ENCODE measurements around the gene TSFM.
A peak's percentile ranks its signal among the peaks of the same experiment; 100 is the strongest.

TSFM gene

DNA sequence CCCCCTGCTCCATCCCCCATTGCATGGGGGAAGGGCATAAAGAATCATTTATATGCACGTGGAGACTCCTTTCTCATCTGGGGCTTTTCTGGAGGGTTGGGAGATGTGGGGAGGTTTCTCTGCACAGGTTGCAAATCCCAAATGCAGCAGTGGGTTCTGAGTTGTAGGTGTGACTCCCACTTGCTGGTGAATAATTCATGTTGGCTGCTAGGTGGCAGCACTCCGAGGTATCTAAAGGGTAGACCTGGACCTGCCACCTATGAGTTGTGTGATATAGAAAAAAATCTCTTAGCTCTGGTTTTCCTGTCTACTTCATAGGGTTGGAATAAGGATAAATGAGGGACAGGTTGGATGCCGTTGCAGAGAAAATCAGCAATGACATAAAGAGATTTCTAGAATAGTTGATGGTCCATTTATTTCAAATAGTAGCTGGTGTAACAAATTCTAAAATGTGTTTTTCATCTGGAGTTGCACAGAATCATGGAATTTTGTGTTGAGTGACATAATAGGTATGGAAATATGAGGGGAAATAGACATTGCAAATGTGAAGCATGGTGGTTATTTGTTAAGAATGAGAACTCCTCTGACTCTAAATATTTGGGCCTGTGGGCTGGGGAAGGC, 23.1 kb upstream of the TSFM start:
- Histone ChIP-seq H3K9me3 (no peaks in the 10 kb centered on the region), H3K36me3 (no peaks in the 10 kb centered on the region), H3K27me3 (peaks cover 22% of the 10 kb centered on the region), H3K4me3 (ENCODE audit: low read depth, low read length) (no peak overlapping the region), H3K4me1 (no peaks in the 10 kb centered on the region)
- peak; percentile 42 for DNase-seq
- TF ChIP-seq, protein P1, sequence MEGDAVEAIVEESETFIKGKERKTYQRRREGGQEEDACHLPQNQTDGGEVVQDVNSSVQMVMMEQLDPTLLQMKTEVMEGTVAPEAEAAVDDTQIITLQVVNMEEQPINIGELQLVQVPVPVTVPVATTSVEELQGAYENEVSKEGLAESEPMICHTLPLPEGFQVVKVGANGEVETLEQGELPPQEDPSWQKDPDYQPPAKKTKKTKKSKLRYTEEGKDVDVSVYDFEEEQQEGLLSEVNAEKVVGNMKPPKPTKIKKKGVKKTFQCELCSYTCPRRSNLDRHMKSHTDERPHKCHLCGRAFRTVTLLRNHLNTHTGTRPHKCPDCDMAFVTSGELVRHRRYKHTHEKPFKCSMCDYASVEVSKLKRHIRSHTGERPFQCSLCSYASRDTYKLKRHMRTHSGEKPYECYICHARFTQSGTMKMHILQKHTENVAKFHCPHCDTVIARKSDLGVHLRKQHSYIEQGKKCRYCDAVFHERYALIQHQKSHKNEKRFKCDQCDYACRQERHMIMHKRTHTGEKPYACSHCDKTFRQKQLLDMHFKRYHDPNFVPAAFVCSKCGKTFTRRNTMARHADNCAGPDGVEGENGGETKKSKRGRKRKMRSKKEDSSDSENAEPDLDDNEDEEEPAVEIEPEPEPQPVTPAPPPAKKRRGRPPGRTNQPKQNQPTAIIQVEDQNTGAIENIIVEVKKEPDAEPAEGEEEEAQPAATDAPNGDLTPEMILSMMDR (IDR thresholded peaks at IDR 0.05; ENCODE audit: low read depth, low read length): peak; percentile 71

DNA sequence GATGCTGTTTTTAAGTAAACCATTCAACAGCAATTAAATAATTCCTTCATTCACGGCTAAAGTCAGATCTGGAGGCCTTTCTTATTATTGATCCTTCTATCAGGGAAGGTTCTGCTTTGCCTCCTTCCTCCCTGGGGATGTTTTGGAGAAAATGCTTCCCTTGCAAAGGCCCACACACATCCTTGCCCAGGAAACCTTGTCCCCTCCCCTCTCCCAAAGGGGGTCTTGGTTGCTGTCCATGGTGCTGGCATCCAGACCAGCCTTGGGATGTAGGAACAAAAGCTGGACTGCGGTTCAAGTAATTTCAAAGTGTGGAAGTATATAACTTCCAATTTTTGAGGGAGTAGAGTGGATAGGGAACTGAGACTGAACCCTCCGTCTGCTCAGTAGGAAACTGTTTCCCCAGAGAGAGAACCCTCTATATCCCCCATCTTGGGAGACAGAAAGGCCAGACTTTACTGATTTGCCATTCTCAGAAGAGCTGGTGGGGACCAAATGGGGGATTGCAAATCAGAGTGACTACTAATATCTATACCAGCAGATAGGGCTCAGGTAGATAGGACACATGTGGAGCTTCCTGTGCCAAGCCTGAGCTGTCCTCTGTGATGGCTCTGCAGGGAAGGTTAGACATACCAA, 22.1 kb upstream of the TSFM start:
- Histone ChIP-seq H3K36me3 (no peaks in the 10 kb centered on the region), H3K4me1 (no peaks in the 10 kb centered on the region), H3K27me3 (peaks cover 32% of the 10 kb centered on the region), H3K4me3 (ENCODE audit: low read depth, low read length) (no peak overlapping the region), H3K9me3 (no peaks in the 10 kb centered on the region)
- TF ChIP-seq, protein P1 (IDR thresholded peaks at IDR 0.05; ENCODE audit: low read depth, low read length): no peak
- no peak for DNase-seq

DNA sequence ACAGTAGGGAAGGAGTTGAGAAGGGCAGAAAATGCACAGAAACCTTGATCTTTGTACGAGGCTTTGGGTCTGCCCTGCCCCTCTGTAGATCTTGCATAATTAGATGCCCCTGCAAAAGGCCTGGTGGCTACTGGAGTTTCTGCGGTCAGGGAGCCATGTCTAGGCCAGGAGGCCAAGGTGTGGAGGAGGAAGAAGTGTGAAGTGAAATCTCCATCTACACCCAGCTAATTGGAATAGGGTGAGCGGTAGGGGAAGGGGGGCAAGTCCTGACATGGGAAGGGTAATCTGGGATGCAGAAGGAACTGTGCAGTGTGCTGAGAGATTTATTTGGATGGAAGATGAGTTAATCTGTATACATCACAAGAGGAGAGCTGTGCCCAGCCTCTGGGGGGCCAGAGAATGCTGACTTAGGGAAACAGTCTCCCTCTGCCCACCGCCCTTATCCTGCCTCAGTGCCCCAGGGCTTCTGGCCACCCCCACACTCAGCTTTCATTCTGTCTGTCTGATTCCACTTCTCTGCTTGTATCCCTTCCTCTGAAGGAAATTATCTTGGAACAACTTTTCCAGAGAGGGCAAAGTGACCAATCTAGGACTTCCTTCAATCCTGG, 21.1 kb upstream of the TSFM start:
- DNase-seq: no peak
- Histone ChIP-seq H3K4me3 (ENCODE audit: low read depth, low read length) (no peak overlapping the region), H3K4me1 (no peaks in the 10 kb centered on the region), H3K27me3 (peaks cover 32% of the 10 kb centered on the region), H3K36me3 (no peaks in the 10 kb centered on the region), H3K9me3 (no peaks in the 10 kb centered on the region)
- TF ChIP-seq, protein P1 (IDR thresholded peaks at IDR 0.05; ENCODE audit: low read depth, low read length): no peak

DNA sequence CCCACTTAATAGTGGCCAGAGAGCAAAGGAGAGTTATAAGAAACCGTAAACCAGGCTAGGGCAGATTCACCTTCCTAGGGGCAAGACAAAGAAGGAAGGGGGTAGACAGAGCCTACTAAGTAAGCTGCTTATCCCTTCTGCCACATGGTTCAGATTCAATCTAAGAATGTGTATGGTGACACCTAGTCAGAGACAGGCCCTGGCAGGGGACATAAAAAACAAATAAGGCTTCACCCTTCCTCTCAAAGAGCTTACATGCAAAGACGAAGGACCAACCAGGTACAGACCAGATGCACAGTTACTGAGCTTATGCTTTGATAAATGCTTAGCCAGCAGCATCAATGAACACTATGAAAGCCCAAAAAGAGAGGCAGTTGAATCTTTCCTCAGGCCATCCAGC, 20.1 kb upstream of the TSFM start:
- H3K27me3 ChIP-seq: peaks cover 37% of the 10 kb centered on the region
- TF ChIP-seq, protein P1 (IDR thresholded peaks at IDR 0.05; ENCODE audit: low read depth, low read length): no peak
- no peaks in the 10 kb centered on the region for H3K36me3 ChIP-seq
- DNase-seq: no peak
- H3K9me3 ChIP-seq: no peaks in the 10 kb centered on the region
- peaks cover 5% of the 10 kb centered on the region; the same call in 1 of the 2 replicates for H3K4me1 ChIP-seq
- no peak overlapping the region for H3K4me3 ChIP-seq (ENCODE audit: low read depth, low read length)

DNA sequence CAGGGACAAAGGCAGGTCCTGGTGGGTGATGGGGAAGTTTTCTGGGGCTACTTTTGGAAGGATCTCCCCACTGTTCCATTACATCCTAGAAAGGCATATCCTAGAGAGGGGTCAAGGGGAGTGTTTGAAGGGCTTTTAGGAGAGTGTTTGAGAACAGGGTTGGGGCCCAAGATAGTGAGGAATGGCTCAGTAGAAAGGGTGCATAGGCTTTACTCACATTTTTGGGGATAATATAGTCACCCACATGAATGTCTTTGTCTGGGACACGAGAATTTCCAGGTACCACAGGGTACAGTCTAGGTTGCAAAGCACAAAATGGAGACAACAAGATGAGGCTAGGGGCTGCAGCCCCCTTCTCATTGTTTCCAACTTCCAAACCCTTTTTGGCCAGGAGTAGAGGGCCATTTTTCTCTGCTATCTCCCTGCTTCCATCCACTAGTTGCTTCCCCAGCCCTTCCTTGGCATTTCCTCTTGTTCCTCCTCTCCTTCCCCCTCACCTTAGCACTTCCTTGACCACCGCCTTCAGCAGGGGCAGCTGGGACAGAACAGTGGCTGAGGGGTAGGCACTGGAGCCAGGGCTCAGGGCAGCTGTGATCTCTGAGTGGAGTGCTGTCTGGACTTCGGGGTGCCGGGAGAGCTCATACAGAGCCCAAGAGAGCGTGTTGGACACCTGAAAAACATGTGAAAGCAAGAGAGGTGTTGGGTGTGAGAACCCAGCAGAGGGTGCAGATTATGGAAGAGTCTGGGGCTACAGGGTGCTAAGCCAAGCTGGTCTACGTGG, 18.5 kb upstream of the TSFM start:
- Histone ChIP-seq H3K27me3 (peaks cover 37% of the 10 kb centered on the region), H3K4me1 (peaks cover 5% of the 10 kb centered on the region; the same call in 1 of the 2 replicates), H3K9me3 (no peaks in the 10 kb centered on the region), H3K4me3 (ENCODE audit: low read depth, low read length) (no peak overlapping the region), H3K36me3 (peaks cover 6% of the 10 kb centered on the region; the same call in 1 of the 2 replicates)
- no peak for DNase-seq
- TF ChIP-seq, protein P1 (IDR thresholded peaks at IDR 0.05; ENCODE audit: low read depth, low read length): no peak

Measured in BE2C (cell line).